PFSK-1 (cell line): ENCODE data around the gene GALNT9.

Experiments used
- POLR2AphosphoS5 ChIP-seq: IDR thresholded peaks from 2 replicates; pipeline ENCODE4 v1.6.1; 2012; ENCODE audit warnings: low read depth, mild to moderate bottlenecking, control low read depth, low read length, moderate library complexity
- TAF1 ChIP-seq: IDR thresholded peaks from 2 replicates; pipeline ENCODE4 v1.6.1; 2012; ENCODE audit warnings: low read length, control low read depth, borderline replicate concordance; ENCODE audit not compliant: insufficient read depth

DNA sequence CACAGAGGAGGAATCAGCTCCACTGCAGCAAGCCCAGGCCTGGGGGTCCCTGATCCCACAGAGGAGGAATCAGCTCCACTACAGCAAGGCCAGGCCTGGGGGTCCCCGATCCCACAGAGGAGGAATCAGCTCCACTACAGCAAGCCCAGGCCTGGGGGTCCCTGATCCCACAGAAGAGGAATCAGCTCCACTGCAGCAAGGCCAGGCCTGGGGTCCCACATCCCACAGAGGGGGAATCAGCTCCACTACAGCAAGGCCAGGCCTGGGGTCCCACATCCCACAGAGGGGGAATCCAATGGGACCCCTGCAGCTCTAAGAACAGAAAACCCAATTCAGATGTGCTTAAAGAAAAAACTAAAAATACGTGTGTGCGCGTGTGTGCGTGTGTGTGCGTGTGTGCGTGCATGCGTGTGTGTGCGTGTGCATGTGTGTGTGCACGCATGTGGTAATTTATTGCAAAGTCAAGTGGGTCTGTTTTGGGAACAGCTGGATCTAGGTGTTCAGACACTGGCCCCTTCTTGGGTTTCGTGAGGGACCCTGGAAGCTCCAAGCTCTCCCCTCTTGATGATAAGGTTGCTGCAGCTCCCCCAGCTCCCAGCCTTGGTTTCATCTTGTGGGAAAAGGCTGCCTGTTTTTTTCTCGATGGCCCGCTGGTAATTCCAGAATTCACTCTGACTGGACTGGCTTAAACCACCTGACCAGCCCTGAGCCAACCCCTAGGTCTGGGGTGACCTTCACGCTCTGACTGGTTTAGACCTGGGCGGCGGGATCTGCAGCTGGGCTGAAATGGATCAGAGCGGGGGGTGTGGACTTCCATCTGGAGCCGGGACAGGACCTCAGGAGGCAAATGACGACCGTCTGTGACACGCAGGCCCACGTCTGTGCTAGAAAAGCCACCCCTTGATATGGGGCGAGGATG is 47.1 kb downstream of the GALNT9 start:
- no peak for TF ChIP-seq TAF1
- no peak for TF ChIP-seq POLR2AphosphoS5
